ENCODE measurements around the gene OR10J5. TPM values are rescaled to one million over a fixed set of nuclear protein-coding genes. Genes with fewer than 3 reads are reported as not detected.

OR10J5 gene
- polyA plus RNA-seq, 1 of the 3 experiments (the other 2 are of a cell fraction) = not detected

DNA sequence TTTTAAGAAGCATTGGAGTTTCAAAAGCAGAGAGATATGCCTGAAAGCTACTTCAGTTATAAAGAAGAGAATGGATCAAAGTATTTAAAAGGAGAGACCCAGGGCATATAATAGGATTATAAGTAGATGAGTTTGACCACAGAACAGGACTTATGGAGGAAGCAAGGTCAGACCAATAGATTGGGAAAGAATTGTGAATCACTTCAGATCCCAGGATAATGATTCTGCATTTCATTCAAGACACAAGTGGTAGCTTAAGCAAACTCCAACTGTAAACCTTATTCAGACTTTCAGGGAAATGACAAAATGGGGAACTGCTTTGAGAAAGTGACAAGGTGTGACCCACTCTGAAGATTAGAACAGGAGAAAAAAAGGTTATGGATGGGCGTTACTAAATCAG, 18.9 kb upstream of the OR10J5 start:
- ChIA-PET CTCF (no interaction called here), POLR2A (no interaction called here)
- H3K9me3 ChIP-seq = no peaks in the 10 kb centered on the region
- no peak overlapping the region for H2AFZ ChIP-seq (ENCODE audit: low read depth)
- no peak for TF ChIP-seq RXRA (IDR thresholded peaks at IDR 0.05; ENCODE audit: borderline replicate concordance, low read depth)
- TF ChIP-seq CHD2 (IDR thresholded peaks at IDR 0.05; ENCODE audit: low read length, partially characterized antibody) = no peak
- no peak for TF ChIP-seq ELF1 (IDR thresholded peaks at IDR 0.05)
- TF ChIP-seq MXI1 (IDR thresholded peaks at IDR 0.05; ENCODE audit: low read depth, low read length) = no peak
- TF ChIP-seq YY1 (IDR thresholded peaks at IDR 0.05; ENCODE audit: low read depth) = no peak
- TF ChIP-seq TCF12 (IDR thresholded peaks at IDR 0.05) = no peak
- no peak for TF ChIP-seq PBX3 (IDR thresholded peaks at IDR 0.05)
- no peak for TF ChIP-seq GABPA (IDR thresholded peaks at IDR 0.05; ENCODE audit: low read depth)
- TF ChIP-seq, protein P1, sequence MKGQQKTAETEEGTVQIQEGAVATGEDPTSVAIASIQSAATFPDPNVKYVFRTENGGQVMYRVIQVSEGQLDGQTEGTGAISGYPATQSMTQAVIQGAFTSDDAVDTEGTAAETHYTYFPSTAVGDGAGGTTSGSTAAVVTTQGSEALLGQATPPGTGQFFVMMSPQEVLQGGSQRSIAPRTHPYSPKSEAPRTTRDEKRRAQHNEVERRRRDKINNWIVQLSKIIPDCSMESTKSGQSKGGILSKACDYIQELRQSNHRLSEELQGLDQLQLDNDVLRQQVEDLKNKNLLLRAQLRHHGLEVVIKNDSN (IDR thresholded peaks at IDR 0.05; ENCODE audit: borderline replicate concordance, low read depth) = no peak
- TF ChIP-seq SIN3A (IDR thresholded peaks at IDR 0.05; ENCODE audit: borderline replicate concordance, low read depth, low read length) = no peak
- no peak for TF ChIP-seq FOXJ3 (CRISPR knock-in tag; IDR thresholded peaks at IDR 0.05)
- no peak for TF ChIP-seq SMC3 (IDR thresholded peaks at IDR 0.05; ENCODE audit: low read depth, low read length)
- no peak for TF ChIP-seq RCOR1 (IDR thresholded peaks at IDR 0.05; ENCODE audit: low read length)
- TF ChIP-seq CTCF (IDR thresholded peaks at IDR 0.05) = no peak
- no peak for TF ChIP-seq TAF1 (IDR thresholded peaks at IDR 0.05; ENCODE audit: borderline replicate concordance, low read depth, low read length)
- no peak for TF ChIP-seq NRF1 (IDR thresholded peaks at IDR 0.05; ENCODE audit: low read depth, low read length)
- TF ChIP-seq, protein P2, sequence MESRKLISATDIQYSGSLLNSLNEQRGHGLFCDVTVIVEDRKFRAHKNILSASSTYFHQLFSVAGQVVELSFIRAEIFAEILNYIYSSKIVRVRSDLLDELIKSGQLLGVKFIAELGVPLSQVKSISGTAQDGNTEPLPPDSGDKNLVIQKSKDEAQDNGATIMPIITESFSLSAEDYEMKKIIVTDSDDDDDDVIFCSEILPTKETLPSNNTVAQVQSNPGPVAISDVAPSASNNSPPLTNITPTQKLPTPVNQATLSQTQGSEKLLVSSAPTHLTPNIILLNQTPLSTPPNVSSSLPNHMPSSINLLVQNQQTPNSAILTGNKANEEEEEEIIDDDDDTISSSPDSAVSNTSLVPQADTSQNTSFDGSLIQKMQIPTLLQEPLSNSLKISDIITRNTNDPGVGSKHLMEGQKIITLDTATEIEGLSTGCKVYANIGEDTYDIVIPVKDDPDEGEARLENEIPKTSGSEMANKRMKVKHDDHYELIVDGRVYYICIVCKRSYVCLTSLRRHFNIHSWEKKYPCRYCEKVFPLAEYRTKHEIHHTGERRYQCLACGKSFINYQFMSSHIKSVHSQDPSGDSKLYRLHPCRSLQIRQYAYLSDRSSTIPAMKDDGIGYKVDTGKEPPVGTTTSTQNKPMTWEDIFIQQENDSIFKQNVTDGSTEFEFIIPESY (IDR thresholded peaks at IDR 0.05; ENCODE audit: borderline replicate concordance, low read depth) = no peak
- no peaks in the 10 kb centered on the region for H3K9me2 ChIP-seq
- no peak overlapping the region for H3K27ac ChIP-seq (ENCODE audit: low read depth in 2 of 2, low read length in 1 of 2)
- H3K9ac ChIP-seq = no peak overlapping the region
- H3F3A ChIP-seq (replicated peaks; ENCODE audit: insufficient read depth) = no peaks in the 10 kb centered on the region
- no peak overlapping the region for H3K4me3 ChIP-seq (ENCODE audit: low read depth in 2 of 2, low read length in 1 of 2)
- H3K27me3 ChIP-seq (ENCODE audit: insufficient read depth) = no peaks in the 10 kb centered on the region
- no peak overlapping the region for H3K4me2 ChIP-seq
- H3K79me2 ChIP-seq (ENCODE audit: insufficient read depth) = no peaks in the 10 kb centered on the region
- no peak for DNase-seq
- no peaks in the 10 kb centered on the region for H3K4me1 ChIP-seq (ENCODE audit: control insufficient read depth in 1 of 2, insufficient read depth in 2 of 2, low read depth in 1 of 2, low read length in 1 of 2)
- WGBS (ENCODE audit: low lambda C conversion rate) = 2% methylated on average over 1 of the region's 1 CpG
- H4K20me1 ChIP-seq (ENCODE audit: insufficient read depth) = no peaks in the 10 kb centered on the region
- H3K36me3 ChIP-seq (replicated peaks in 1 of 2; ENCODE audit: control insufficient read depth in 1 of 2, insufficient read depth in 2 of 2, low read length in 1 of 2) = no peaks in the 10 kb centered on the region
